ENCODE data around the gene POGZ.

POGZ gene, protein sequence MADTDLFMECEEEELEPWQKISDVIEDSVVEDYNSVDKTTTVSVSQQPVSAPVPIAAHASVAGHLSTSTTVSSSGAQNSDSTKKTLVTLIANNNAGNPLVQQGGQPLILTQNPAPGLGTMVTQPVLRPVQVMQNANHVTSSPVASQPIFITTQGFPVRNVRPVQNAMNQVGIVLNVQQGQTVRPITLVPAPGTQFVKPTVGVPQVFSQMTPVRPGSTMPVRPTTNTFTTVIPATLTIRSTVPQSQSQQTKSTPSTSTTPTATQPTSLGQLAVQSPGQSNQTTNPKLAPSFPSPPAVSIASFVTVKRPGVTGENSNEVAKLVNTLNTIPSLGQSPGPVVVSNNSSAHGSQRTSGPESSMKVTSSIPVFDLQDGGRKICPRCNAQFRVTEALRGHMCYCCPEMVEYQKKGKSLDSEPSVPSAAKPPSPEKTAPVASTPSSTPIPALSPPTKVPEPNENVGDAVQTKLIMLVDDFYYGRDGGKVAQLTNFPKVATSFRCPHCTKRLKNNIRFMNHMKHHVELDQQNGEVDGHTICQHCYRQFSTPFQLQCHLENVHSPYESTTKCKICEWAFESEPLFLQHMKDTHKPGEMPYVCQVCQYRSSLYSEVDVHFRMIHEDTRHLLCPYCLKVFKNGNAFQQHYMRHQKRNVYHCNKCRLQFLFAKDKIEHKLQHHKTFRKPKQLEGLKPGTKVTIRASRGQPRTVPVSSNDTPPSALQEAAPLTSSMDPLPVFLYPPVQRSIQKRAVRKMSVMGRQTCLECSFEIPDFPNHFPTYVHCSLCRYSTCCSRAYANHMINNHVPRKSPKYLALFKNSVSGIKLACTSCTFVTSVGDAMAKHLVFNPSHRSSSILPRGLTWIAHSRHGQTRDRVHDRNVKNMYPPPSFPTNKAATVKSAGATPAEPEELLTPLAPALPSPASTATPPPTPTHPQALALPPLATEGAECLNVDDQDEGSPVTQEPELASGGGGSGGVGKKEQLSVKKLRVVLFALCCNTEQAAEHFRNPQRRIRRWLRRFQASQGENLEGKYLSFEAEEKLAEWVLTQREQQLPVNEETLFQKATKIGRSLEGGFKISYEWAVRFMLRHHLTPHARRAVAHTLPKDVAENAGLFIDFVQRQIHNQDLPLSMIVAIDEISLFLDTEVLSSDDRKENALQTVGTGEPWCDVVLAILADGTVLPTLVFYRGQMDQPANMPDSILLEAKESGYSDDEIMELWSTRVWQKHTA (N-terminal part only)

DNA sequence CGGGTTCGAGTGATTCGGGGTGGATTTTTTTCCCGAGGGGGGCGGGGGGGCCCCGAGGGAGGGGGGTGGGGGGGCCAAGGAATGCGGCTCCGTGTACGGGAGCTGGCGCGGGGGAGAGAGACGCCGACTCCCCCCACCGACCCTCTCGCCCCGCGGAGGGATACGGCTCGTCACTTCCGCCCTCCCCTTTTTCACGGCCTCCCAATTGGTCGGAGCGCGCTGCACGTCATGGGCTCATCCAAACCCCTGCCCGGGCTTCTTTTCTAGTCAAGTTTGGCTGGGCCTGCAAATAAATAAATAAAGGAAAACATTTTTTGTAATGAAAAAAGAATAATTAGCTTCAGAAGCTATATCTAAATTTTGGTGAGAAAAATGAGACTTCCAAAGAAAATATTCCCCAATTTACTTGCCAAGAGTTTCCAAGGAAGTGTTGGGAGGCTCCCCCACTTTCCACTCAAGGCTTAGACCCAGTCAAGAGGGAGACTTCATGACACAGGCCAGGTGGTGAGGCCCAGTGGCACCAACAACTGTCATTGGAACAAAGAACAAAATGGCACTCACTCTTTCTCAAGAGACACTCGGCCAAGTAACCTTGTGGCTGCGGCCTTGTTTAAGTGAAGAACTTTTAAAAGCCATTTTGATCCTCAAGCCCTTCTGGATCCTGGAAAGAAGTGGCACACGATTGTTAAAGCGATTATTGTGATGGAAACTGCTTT is at the start of gene POGZ:
Gene POGZ, minus strand, starts transcription at position 164 of the 716 bp plus-strand sequence. CDS start 17,290 bp downstream, outside the sequence.
- DNase-seq, result peak; percentile 96

DNA sequence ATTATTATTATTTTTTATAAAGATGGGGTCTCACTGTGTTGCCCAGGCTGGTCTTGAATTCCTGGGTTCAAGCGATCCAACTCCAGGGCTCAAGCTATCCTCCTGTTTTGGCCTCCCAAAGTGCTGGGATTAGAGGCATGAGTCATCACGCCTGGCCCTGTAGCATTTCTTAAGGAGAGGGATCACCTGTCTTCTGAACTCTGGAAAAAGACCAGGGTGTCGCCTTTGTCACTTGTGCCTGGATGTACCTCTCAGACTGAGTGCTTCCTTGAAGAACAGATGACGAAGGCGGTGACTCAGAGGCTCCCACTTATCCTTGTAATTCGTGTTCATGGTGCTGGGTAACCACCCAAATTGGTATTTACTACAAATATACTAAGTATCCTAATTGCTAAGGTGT is 49.5 kb upstream of the POGZ start:
- no peak for DNase-seq

DNA sequence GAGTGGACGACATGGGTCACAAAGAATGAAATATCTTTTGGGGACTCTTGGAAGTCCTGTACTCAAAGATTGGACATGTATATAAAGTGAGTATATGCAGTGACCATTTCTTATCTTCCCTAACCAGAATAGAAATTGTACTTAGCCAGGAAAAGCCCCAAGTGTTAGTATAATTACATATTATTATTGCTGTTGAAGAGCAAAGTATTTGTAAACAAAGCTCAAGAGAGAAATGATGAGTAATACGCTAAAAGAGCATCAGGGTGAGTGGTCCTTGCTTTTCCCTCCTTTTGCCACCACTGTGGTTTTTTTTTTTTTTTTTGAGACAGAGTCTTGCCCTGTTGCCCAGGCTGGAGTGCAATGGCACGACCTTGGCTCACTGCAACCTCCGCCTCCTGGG is 45.5 kb upstream of the POGZ start:
- DNase-seq, result no peak

DNA sequence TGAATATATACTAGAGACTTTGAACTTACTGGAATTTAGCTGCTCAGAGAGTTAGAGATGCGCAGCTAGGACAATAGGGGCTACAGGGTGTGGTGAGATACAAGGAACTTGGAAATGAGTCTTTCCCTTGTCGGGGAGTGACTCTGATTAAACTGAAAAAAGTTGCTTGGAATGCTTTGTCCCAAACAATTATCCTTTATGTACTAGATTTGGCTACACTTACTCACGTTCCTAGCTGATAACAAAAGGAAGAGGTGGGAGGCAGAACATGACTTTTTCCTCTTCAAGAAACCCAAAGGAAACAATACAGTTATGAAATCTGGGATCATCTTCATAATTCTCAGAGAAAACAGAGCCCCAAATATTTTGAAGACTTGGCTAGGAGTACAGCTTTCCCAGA is 45.0 kb upstream of the POGZ start:
- no peak for DNase-seq

DNA sequence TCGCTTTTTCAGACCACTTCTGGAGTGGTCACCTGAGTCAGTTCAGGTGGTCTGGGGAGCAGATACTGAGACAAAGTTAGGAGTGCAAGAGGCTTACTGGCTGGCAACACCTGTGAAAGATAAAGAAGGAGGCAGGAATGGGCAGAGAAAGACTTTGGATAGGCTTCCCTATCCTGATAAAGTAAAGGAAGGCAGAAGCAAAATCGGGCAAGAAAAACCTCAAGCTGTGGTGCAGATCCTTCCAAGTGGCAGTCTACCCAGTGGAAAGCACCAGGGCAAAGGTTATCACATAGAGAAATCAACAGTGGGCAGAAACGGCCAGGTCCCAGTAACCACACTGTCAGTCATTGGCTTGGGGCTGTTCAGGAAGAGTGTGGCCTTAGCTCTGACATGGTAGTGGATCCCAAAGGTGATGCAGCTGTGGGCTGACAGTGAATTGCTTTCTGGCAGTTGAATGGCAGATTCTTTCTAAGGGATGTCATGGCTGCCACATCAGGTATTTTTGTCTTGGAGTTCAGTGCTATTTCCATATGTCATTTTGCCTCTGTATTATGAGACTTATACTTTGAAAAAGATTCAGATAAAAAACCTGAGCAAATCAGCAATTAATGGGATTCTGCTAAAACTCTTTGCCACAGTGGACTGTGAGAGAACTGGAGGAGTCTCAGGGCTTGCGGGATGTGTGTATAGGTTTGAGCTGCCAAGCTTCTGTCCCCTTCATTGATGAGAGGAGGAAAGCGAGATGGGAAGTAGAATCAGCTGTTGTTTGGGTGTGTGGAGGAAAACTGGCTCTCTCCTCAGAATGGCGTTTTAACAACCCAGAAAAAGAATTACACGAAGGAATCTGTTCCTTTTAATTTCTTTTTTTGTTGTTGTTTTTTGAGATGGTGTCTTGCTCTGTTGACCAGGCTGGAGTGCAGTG is 43.8 kb upstream of the POGZ start:
- no peak for DNase-seq

DNA sequence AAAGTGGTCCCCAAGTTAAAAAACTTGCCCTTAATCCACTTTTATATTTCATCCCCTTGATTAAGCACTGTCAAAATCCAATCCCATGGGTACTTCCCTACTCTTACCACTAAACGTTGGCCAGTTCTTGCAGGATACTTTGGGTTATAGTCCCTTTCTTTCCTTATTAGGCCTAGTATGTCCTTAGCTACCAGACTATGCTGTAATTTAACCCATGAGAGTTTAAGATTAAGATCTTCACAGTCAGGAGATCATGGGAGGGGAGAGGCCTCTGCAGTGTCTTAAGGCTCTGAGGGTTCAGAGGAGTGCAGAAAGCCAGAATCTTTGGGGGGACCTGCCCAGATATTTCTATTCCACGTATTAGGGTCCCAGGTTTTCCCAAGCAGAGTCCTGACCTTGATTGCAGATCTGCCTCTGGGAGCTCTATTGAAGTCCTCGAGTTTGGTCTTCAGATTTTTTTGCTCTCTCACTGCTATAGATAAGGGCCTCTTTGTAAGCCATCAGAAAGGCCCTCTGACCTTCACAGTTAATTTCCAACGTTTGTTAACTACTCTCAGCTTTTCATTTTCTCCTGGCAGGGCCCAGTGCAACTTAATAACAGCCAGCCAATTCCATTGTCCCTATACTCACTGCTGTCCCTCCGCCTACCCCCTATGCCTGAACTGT is 42.9 kb upstream of the POGZ start:
- no peak for DNase-seq

DNA sequence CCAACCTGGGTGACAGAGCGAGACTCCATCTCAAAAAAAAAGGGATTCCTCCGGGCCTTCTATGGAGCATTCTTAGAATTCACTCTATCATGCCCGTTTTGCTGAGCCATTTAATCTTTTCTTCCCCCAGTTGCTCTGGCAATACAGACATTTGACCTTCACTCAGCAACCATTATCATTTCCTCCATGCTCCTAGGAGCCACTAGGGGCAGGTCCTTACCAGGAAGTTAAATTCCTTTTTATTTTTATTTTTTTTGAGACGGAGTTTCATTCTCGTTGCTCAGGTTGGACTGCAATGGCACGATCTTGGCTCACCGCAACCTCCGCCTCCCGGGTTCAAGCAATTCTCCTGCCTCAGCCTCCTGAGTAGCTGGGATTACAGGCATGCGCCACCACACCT is 42.2 kb upstream of the POGZ start:
- no peak for DNase-seq

DNA sequence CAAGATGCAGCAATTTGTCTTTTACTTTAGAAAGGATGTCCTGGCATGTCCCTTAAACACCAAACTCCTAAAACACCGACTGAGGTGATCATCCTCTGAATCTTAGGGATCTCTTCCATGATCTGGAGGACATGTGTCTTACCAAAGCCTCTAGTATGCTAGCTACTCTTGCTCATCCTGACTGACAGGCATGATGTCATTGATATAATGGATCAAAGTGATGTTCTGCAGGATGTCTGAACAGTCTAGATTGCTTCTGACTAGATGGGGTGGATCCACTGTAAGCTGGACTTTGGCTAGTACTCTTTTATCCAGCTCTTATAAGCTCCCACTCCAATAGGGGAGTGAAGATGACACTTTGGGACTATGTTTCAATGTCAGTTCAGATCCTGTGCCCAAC is 40.6 kb upstream of the POGZ start:
- DNase-seq, result no peak

DNA sequence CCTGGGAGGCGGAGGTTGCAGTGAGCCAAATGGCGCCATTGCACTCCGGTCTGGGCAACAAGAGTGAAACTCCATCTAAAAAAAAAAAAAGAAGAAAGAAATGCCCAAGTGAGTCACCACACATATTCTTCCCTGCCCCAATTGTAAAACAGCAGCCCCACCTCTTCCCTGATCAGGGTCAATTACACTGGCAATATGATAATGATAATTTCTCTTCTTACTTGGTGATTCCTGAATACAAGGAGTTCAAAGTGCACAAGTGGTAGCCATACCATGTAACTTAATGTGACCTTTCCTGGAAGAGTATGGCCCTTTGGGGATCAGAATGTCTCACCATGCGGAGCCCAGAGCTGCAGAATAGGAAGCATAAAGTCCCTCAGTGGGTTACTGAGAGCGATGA is 40.1 kb upstream of the POGZ start:
- DNase-seq, result no peak

DNA sequence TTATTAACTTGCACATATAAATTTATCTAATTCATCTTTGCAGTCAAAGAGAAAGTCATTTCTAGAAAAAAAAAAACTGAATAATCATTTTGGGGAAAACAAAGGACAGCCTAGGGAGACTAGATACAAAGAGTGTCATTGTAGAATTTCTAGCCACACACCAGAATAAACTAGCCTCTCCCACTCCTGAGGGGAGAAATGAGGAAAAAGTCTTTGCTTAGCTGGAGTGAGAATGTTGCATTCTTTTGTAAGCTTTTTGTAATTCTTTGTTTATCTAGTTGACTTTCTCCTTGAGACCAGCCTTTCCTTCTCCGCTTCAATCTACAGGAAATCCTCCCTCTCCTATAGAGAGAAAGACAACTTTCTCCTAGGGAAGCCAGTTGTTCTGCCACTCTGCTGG is 36.0 kb upstream of the POGZ start:
- no peak for DNase-seq

DNA sequence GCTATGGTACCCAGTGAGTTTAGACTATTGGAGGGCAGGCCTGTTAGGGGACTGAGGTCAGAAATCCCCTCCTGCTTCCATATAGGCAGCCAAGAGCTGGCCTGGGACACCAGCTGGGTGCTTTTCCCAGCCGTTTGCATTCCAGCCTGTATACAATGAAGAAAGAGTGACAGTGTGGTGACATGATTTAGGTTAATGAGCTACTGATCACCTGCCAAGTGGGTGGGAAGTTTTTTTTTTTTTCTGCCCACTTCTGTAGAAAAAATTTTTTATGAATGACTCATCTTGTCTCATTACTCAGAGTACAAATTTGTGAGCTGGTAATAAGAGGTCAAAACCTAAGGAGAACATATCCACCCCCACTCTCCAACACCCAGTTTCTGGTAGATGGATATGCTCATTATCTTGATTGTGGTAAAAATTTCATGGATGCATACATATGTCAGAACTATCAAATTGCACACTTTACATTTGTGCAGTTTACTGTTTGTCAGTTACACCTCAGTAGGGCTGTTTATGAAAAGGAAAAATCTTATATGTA is 35.5 kb upstream of the POGZ start:
- no peak for DNase-seq

DNA sequence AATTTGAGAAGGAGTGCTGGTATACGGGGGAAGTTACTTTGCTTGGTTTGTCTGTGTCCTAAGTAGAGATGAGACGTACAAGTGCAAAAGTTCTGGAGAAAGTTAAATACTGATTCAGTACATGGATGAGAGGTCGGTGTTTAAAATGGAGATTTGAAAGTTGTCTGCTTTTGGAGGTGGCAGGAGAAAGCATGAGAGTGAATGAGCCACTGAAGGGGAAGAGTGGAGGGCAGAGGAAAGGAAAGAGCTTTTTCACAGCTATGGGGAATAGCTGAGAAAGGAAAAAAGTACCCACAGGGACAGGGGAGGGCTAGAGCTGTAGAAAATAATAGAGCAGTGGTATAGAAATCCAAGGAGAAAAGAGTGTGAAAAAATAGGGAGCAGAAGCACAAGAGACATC is 33.7 kb upstream of the POGZ start:
- no peak for DNase-seq

DNA sequence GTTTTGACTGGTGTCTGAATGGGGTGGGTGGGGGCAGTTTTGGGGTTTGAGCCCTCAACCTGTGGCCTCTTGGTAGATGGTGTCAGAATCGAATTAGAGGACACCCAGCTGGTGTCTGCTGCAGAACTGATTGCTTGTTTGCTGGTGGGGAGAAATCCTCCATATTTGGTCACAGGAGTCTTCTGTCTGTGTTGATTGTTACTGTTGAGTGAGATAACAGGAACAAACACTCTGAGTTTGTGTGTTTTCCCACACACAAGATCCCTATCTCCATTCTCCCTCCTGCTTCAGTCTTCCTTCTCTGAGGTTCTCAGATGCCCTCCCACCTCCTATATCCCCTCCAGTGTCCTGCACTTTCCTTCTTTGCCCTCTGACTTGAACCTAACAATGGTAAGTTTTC is 32.8 kb upstream of the POGZ start:
- DNase-seq, result no peak

DNA sequence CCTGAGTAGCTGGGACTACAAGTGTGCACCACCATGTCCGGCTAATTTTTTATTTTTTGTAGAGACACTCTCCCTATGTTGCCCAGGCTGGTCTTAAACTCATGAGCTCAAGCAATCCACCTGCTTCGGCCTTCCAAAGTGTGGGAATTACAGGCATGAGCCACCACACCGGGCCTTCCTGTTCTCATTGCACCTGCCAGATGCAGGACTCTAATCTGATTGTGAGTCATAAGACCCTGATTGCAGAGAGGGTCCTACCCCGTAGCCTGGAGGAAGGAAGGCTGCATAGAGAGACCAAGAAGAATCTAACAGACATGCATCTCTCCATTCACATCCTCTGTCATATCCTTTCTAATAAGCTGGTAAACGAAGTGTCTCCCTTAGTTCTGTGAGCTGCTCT is 32.3 kb upstream of the POGZ start:
- no peak for DNase-seq

DNA sequence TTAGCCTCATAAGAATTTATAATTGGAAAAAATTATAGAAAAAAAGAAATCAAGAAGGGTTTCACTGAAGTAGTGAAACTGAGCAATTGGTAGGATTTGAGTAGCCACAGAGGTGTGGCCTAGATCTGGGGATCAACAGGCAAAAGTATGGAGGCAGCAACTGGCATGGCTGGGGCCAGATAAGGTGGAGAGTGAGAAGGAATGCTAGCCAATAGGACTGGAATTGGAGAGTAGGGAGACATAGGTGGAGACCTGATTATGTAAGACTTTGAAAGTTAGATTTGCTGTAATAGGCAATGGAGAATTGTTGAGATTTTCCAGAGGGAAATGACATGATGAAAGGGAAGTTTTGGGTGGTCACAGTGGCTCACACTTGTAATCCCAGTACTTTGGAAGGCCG is 27.3 kb upstream of the POGZ start:
- no peak for DNase-seq

DNA sequence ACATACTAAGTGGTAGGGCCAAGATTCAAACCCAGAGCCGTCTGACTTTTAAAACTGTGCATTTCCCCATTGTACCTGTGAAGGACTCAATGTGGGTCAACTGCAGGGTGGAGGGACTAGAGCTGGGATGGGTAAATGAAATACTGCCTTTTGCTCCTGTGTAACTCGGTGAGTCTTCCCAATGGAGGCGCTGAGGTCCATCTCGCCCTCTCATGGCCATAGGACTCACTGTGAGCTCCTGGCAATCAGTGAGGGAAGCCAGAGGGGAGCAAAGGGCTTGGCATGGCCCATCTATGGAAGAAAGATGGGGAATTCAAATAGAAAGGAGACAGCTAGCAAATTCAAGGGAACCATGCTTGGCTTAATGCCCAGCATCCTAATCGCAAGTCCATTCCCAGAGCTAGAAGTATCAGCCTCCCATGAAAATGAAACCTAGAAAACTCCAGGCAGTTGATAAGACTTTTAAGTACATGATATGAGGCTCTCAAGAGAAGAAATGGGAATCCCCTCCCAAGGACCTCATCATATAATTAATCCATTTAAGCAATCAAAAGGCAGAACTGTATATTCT is 26.5 kb upstream of the POGZ start:
- no peak for DNase-seq

DNA sequence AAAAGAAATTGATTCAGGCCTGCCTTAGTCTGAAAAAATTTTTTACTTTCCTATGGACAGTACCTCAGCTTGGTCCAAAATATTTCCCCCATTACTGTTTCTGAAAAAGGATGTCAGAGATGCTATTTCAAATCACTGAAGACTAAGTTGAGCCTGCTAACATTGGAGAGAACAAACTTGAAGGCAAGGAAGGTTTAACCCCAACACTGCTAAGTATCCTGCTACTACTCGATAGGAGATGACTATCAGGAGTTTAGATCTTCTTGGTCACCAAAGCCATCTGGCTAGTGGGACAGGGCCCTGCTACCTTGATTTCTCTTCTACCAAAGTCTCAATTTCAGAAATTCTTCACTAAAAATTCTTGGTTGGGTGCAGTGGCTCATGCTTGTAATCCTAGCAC is 22.7 kb upstream of the POGZ start:
- no peak for DNase-seq

DNA sequence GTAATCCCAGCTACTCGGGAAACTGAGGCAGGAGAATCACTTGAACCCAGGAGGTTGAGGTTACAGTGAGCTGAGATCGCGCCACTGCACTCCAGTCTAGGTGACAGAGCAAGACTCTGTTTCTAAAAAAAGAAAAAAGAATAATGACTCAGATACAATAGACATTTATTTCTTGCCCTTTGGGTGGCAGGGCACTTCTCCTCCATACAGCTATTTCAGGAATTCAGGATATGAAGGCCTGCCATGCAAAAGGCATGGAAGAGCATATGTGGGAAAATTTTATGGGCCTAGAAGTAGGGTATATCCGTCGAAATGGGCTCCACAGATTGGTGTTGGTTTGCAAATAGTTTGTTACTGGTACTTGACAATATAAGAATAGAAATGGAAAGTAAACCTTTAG is 20.2 kb upstream of the POGZ start:
- DNase-seq, result no peak

DNA sequence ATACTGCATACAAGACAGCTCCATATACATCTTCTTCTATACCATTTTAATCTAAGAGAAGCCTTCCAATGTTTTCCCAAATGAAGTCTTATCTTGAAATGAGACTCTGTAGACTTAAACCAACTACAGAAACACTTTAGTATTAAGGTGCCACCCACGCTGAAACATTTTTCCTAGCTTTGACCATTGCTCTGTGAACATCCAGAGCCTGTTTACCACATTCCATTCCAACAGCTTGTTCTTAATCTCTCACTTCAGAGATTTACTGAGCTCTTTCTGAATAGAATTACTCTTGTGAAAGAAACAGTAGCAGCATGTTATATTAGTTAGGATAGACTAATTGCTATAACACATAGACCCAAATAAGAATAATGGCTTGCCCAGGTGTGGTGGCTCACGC is 19.6 kb upstream of the POGZ start:
- no peak for DNase-seq

DNA sequence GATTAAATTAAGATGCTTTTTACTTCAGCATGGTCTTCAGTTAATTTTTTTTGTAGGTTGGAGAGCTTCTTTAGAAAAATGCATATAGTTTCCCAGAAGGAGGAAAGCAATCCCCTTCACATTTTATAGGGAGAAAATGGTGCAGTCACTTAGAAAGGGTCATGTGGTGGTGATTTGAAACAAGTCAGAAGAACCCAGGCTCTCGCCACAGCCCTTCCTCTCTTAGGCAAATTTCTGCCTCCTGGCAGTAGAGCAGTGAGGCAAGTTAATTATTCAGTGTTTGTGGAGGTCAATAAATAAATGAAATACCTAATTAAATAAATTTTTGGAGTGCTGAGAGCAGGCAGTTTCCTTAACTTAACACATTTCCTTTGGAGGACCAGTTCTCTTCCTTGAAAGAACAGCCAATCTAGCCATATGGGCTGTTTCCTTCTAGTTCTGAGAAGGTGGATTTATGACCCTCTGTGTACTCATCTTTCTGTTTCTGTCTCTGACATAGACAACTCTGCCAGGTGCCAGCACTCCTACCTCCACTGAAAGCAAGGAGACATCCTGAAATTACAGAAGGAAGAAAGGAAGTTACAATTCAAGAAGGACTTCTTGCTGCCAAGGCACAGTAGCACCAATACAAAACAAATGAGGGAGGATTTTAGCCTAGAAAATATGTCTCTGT is 19.0 kb upstream of the POGZ start:
- DNase-seq, result no peak

Measured in activated CD8-positive, alpha-beta memory T cell treated with anti-CD3 and anti-CD28 coated beads, Interleukin-2, amount 50 U/mL, for 4 hours (primary cell).